Measurements from ENCODE around the gene EIPR1.

Gene EIPR1

DNA sequence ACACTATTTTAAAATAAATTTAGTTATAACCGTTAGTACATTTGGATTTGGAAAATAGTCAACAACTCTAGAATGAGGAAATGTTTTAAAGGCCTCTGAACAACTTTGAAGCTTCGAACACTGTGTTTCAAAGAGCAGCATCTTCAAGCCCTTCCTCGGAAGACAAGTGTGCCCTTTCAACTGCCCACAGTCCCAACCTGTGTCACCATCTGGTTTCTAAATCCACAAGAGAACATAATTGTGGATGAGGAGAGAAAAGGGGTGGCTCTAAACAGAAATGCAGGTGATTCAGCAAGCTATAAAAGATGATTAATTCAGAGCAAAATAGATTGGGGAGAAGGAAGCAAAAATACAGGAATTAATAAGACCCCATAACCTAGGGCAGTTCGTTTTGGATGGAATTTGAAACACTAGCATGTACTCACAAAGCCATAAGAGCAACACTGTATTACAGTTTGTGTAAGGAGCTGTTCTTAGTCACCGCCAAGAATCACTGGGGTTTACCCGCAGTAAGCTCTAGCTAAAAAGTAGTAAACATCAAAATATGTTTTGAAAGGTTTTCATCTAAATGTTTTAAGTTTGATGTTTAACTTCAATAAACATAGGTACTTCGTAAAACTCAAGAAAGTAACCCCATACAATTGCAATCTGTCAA lies 160.7 kb downstream of the EIPR1 start:
- no peak for TF ChIP-seq Cebpa-rat (IDR thresholded peaks at IDR 0.05)
- no peaks in the 10 kb centered on the region for H3K27me3 ChIP-seq
- H4K20me1 ChIP-seq, result peaks cover 0 to 6% (median 0%) of the 10 kb centered on the region in 11 experiments; a peak in 3 of 22 replicates
- no peak overlapping the region for H3K9ac ChIP-seq
- peaks cover 19 to 50% (median 34%) of the 10 kb centered on the region in 11 experiments for H3K9me3 ChIP-seq (replicated peaks in 1 of 11)
- H3K36me3 ChIP-seq, result peaks cover 17 to 62% (median 36%) of the 10 kb centered on the region in 11 experiments
- H3K4me2 ChIP-seq, result no peak overlapping the region
- H3K4me1 ChIP-seq, result peaks cover 2 to 14% (median 6%) of the 10 kb centered on the region in 10 experiments; a peak in 13 of 20 replicates
- H3K4me3 ChIP-seq, result no peak overlapping the region
- H3K27ac ChIP-seq, result no peak overlapping the region

GRCh38 chr2:3214806-3215404 lies 162.7 kb downstream of the EIPR1 start:
- Histone ChIP-seq H3K9ac (no peak overlapping the region), H3K4me1 (peaks cover 0 to 14% (median 6%) of the 10 kb centered on the region in 10 experiments; a peak in 12 of 20 replicates), H4K20me1 (peaks cover 0 to 11% (median 0%) of the 10 kb centered on the region in 11 experiments; a peak in 3 of 22 replicates), H3K36me3 (peaks cover 24 to 69% (median 40%) of the 10 kb centered on the region in 11 experiments), H3K9me3 (replicated peaks in 1 of 11) (peaks cover 4 to 36% (median 20%) of the 10 kb centered on the region in 11 experiments), H3K27ac (no peak overlapping the region), H3K27me3 (no peaks in the 10 kb centered on the region), H3K4me2 (no peak overlapping the region; a peak in 1 of 22 replicates), H3K4me3 (no peak overlapping the region)
- TF ChIP-seq Cebpa-rat (IDR thresholded peaks at IDR 0.05), result no peak

DNA sequence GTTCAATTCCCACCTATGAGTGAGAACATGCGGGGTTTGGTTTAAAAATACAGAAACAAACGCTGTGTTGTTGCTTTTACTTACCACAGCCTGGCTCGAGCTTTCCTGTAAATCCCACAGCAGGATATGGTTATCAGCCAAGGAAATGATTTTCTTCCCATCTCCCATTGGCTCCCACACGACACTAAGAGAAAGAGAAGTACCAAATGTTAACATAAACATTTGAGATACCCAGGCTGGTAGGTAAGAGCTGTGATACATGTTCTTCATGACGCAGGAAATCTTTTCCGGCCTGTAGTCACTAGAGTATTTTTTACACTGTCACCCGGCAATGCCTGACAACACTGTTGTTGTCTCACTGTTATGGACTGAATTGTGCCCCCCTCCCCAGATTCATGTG lies 163.6 kb downstream of the EIPR1 start:
- Histone ChIP-seq H3K9me3 (replicated peaks in 1 of 11) (peaks cover 0 to 28% (median 13%) of the 10 kb centered on the region in 11 experiments; a peak in 13 of 22 replicates), H3K9ac (no peak overlapping the region), H3K27ac (no peak overlapping the region), H3K4me1 (peaks cover 0 to 17% (median 8%) of the 10 kb centered on the region in 10 experiments; a peak in 12 of 20 replicates), H3K27me3 (no peaks in the 10 kb centered on the region), H3K4me3 (no peak overlapping the region), H3K36me3 (peaks cover 24 to 69% (median 39%) of the 10 kb centered on the region in 11 experiments), H4K20me1 (peaks cover 0 to 19% (median 0%) of the 10 kb centered on the region in 11 experiments; a peak in 4 of 22 replicates), H3K4me2 (peak overlapping the region in 5 of 11 experiments; percentile 12 to 54 (median 24); a peak in 8 of 22 replicates)
- TF ChIP-seq Cebpa-rat (IDR thresholded peaks at IDR 0.05), result no peak

GRCh38 chr2:3212984-3213383 lies 164.6 kb downstream of the EIPR1 start:
- peaks cover 0 to 28% (median 0%) of the 10 kb centered on the region in 11 experiments; a peak in 6 of 22 replicates for H4K20me1 ChIP-seq
- H3K36me3 ChIP-seq, result peaks cover 27 to 80% (median 43%) of the 10 kb centered on the region in 11 experiments
- no peak overlapping the region for H3K27ac ChIP-seq
- H3K4me2 ChIP-seq, result no peak overlapping the region
- peak in 7 of 11 experiments; percentile 11 to 74 (median 41); a peak in 5 of 22 replicates for TF ChIP-seq Cebpa-rat (IDR thresholded peaks at IDR 0.05)
- H3K9me3 ChIP-seq (replicated peaks in 1 of 11), result peaks cover 0 to 28% (median 13%) of the 10 kb centered on the region in 11 experiments; a peak in 12 of 22 replicates
- no peak overlapping the region for H3K9ac ChIP-seq
- no peak overlapping the region for H3K4me3 ChIP-seq
- H3K27me3 ChIP-seq, result no peaks in the 10 kb centered on the region
- H3K4me1 ChIP-seq, result peaks cover 0 to 27% (median 19%) of the 10 kb centered on the region in 10 experiments; a peak in 14 of 20 replicates

DNA sequence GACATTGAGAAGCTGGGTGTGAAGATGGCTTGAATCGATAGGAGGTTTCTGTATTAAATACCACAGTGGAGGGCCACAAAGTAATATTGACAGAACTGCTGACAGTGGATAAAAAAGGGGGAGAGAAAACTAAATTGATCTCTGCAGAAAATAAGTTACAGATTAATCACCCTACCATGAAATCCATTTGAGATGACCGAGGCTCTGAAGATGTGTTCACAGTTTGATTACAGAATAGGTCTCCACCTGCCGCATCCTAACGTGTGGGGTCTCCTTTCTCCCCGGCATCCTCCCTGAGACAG lies 165.6 kb downstream of the EIPR1 start:
- TF ChIP-seq Cebpa-rat (IDR thresholded peaks at IDR 0.05), result no peak
- no peak overlapping the region for H3K27ac ChIP-seq
- H3K27me3 ChIP-seq, result no peaks in the 10 kb centered on the region
- H3K9me3 ChIP-seq (replicated peaks in 1 of 11), result peaks cover 0 to 20% (median 4%) of the 10 kb centered on the region in 11 experiments; a peak in 8 of 22 replicates
- no peak overlapping the region for H3K4me3 ChIP-seq
- H4K20me1 ChIP-seq, result peaks cover 0 to 28% (median 0%) of the 10 kb centered on the region in 11 experiments; a peak in 7 of 22 replicates
- H3K4me2 ChIP-seq, result no peak overlapping the region
- no peak overlapping the region for H3K9ac ChIP-seq
- peaks cover 0 to 37% (median 29%) of the 10 kb centered on the region in 10 experiments; a peak in 14 of 20 replicates for H3K4me1 ChIP-seq
- peaks cover 27 to 82% (median 47%) of the 10 kb centered on the region in 11 experiments for H3K36me3 ChIP-seq

- Histone ChIP-seq H3K36me3 (peaks cover 27 to 85% (median 53%) of the 10 kb centered on the region in 11 experiments), H3K4me3 (no peak overlapping the region), H4K20me1 (peaks cover 0 to 28% (median 0%) of the 10 kb centered on the region in 11 experiments; a peak in 7 of 22 replicates), H3K9ac (no peak overlapping the region), H3K27me3 (no peaks in the 10 kb centered on the region), H3K4me2 (no peak overlapping the region), H3K27ac (no peak overlapping the region), H3K9me3 (replicated peaks in 1 of 11) (peaks cover 0 to 18% (median 4%) of the 10 kb centered on the region in 11 experiments; a peak in 7 of 22 replicates), H3K4me1 (peaks cover 0 to 43% (median 34%) of the 10 kb centered on the region in 10 experiments; a peak in 14 of 20 replicates)
- no peak for TF ChIP-seq Cebpa-rat (IDR thresholded peaks at IDR 0.05)
Measured at GRCh38 chr2:3211256-3212060, 166.2 kb downstream of the EIPR1 start.

GRCh38 chr2:3210257-3210656 lies 167.4 kb downstream of the EIPR1 start:
- TF ChIP-seq Cebpa-rat (IDR thresholded peaks at IDR 0.05), result no peak
- Histone ChIP-seq H3K9me3 (replicated peaks in 1 of 11) (peaks cover 0 to 16% (median 8%) of the 10 kb centered on the region in 11 experiments; a peak in 13 of 22 replicates), H3K27ac (no peak overlapping the region), H3K36me3 (peaks cover 32 to 89% (median 57%) of the 10 kb centered on the region in 11 experiments), H3K4me3 (no peak overlapping the region), H4K20me1 (peaks cover 0 to 26% (median 0%) of the 10 kb centered on the region in 11 experiments; a peak in 7 of 22 replicates), H3K9ac (no peak overlapping the region), H3K4me2 (no peak overlapping the region), H3K27me3 (no peaks in the 10 kb centered on the region), H3K4me1 (peaks cover 0 to 55% (median 43%) of the 10 kb centered on the region in 10 experiments; a peak in 15 of 20 replicates)

DNA sequence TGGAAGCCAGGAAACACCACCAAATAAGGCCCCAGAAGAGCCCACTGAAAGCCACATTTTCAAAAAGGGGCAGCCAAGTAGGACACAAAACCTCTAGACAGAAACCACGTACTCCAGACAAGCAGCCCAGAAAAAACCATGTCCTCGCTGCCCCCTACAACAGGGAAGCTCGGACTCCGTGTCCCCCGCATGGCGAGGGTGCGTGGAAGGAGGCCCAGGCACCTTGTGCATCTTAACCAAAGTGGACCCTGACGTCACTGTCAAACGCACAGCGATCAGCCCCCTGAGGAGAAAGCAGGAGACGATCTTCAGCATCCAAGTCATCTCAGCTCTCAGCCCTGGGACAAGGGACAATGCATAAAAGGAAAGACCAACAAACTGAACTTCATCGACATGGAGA lies 168.4 kb downstream of the EIPR1 start:
- Histone ChIP-seq H3K27ac (no peak overlapping the region), H3K9ac (no peak overlapping the region), H3K4me1 (peaks cover 0 to 55% (median 49%) of the 10 kb centered on the region in 10 experiments; a peak in 16 of 20 replicates), H3K36me3 (peaks cover 32 to 82% (median 50%) of the 10 kb centered on the region in 11 experiments), H4K20me1 (peaks cover 0 to 28% (median 0%) of the 10 kb centered on the region in 11 experiments; a peak in 9 of 22 replicates), H3K4me2 (peak overlapping the region in 4 of 11 experiments; percentile 21 to 76 (median 54); a peak in 5 of 22 replicates), H3K9me3 (replicated peaks in 1 of 11) (peaks cover 0 to 11% (median 7%) of the 10 kb centered on the region in 11 experiments; a peak in 11 of 22 replicates), H3K4me3 (no peak overlapping the region), H3K27me3 (no peaks in the 10 kb centered on the region)
- no peak for TF ChIP-seq Cebpa-rat (IDR thresholded peaks at IDR 0.05)

Data from BLaER1 treated with 17β-estradiol and CSF1 and Interleukin-3, amounts not matched to agents 10 nM and 100 nM (cell line).